Colon (tissue), 2 donors: ENCODE measurements around the gene ABCB10.
"Not testable (repeated sequence)": the region's sequence is repeated elsewhere in the genome, so short reads cannot be mapped to it uniquely, and the experiment has no call there.

Source experiments
- FAIRE-seq: peaks from 2 replicates; lab custom pipeline; 2012; peaks lifted over from hg19 to GRCh38; lab: Jason Lieb, UNC
- donor health status: control.
- donor health status: control.

Gene ABCB10

GRCh38 chr1:229572286-229572685 is 13.8 kb upstream of the ABCB10 start:
- FAIRE-seq = peak; percentile 5

DNA sequence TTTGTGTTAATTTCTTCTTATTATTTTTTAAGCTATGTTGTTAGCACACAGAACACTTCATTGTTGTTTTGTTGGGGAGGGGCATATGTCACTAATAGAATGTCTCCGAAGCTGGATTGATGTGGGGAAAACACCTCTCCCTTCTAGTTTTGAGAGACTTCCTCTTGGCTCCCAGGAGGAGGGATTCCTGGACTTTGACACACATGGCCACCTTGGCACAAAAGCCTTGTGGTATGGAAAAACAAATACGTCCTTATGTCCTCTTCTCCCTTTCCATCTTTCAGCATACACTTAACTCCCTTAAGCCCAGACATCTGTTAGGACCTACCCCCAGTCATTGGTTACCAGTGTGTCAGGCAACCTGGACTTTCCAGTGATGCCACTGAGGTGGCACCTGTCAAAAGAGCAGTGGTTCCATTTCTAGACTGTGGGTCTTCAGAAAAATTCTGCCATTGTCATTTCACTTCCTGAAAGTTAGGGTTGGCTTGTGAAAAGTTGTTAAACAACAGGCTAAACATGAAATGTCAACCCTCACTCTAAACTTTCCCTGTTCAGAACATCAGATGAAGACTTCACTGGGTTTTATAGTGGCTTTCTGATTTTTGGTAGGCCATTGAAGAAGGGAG is 12.5 kb upstream of the ABCB10 start:
- no peak for FAIRE-seq

- no peak for FAIRE-seq
These were observed 11.8 kb upstream of the ABCB10 start for GRCh38 chr1:229570305-229570704.

- no peak for FAIRE-seq
These were observed 8.8 kb upstream of the ABCB10 start for GRCh38 chr1:229567109-229567868.

DNA sequence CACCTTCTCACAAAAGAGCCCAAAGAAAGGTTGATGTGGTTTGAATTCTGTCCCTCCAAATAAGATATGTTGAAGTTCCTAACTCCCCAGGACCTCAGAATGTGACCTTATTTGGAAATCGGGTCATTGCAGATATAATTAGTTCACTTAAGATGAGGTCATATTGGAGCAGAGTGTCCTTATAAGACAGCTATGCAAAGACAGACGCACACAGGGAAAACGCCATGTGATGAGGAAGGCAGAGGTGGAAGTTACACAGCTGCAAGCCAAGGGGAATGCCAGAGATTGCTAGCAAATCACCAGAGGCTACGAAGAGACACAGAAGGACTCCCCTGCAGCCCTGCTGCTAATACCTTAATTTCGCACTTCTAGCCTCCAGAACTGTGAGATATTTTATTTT is 5.2 kb upstream of the ABCB10 start:
- no peak for FAIRE-seq

DNA sequence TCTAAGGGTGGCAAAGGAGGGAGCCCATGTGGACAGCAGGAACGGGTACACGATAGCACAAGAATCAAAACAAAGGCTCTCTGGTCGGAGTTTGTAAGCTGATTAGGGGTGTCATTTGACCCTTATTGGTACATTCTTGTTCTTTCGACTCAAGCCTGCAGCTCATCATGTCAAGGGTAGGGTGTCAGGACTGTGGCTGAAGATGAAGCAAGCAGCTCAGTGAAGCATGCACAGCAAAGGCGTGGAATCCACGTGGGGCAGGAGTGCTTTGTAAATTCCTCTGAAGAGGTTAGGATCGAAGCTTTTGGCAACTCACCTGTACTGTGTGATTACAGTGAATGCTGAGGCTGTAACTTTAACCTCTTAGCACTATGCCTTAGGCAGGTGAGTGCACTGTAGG is 4.7 kb upstream of the ABCB10 start:
- FAIRE-seq = no peak

DNA sequence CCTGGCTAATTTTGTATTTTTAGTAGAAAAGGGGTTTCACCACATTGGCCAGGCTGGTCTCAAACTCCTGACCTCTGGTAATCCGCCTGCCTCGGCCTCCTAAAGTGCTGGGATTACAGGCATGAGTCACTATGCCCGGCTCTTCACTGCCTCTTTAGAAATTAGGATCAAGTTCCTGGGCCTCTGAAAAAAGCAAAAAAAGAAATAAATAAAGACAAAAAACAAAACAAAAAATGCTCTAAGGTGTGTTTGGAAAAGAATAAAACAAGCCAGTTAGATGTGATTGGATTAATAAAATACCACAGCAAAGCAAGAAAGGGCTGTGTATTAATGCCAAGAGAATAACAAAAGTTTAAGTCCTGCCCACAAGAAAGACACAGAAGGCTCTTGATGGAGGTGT is 4.2 kb upstream of the ABCB10 start:
- FAIRE-seq = no peak

GRCh38 chr1:229561141-229561540 is 2.6 kb upstream of the ABCB10 start:
- no peak for FAIRE-seq

DNA sequence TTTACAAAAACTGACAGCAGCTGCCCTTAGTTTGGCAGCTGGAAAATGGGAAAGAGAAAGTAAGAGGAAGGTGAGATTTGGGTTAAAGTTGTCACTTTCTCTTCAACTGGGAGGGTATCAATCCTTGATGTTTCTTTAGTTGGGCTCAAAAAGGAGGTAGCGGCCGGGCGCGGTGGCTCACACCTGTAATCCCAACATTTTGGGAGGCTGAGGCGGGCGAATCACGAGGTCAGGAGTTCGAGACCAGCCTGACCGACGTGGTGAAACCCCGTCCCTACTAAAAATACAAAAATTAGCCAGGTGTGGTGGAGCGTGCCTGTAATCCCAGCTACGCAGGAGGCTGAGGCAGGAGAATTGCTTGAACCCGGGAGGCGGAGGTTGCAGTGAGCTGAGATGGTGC is 1.6 kb upstream of the ABCB10 start:
- FAIRE-seq = not testable (repeated sequence)

GRCh38 chr1:229559336-229559801 is 862 bp upstream of the ABCB10 start:
- FAIRE-seq = not testable (repeated sequence)

DNA sequence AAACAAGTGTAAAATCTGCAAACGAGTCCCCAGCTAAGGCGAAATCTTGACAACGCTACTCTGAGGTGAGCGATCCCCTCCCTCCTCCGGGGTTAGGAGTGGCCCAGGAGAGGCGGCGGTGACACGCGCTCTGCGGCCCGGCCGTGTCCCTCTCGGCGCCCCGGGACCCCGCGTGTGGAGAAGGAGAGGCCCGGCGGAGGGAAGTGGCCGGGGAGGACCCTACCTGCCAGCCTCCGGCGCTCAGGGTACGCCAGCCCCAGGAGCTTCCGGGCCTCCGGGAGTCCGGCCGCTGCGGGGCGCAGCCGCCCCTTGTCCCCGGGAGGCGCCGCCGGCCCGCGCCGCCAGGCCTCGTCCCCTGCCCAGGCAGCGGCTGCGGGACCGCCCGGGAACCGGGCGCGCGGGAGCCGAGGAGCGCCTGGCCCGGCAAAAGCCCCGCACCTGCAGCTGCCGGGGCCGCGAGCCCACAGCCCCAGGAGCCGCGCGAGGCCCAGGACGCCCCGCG is 543 bp downstream of the ABCB10 start:
- FAIRE-seq = no peak

DNA sequence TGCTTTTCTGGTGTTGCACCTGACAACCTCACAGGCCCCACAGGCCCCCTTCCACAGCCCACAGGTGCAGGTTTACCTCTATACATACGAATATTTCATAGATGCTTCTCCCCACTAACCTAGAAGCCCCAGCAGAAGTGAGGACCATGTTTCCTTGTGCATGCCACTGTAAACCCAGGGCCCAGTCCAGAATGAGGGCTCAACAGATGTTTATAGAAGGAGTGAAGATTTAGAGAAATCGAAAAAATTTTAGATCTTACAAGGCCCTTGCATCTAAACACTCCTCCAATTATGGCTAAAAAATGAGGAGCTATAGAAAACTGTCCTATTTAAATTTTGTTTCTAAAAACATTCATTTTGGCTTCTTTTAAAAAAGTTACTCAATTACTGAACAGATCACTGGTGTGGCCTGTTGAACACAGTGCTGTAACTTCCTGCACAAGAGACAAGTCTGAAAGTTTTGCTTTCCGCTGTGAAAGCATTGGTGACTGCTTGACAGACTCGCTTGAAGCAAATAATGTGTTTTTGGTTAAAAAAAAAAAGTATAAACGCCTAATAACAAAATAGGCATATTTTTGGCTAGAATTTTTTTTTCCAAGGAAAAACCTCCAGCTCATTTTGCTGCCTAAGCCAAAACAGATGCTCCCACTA is 1.2 kb downstream of the ABCB10 start:
- FAIRE-seq = no peak

GRCh38 chr1:229554886-229555621 is 3.5 kb downstream of the ABCB10 start:
- no peak for FAIRE-seq

DNA sequence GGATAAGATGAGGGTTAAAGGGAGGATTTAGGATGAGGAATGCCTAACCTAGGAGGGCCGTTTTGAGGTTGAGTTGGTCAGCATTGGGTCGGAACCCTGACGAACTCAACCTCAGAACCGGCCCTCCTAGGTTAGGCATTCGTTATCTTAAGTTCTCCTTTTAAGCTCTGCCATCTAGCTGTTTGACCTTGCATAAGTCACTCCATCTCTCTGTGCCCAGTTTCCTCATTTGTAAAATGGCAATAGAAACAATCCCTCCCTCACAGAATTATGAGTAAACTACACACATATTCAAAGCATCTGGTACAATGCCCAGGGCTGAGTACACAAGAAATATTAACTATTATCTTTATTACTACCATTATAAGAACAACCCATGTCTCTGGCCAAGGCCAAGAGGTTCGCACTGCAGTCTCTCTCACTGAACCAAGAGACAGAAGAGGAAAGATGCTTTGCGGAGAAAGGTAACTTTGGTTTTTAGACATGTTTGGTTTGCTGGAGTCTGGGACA is 4.8 kb downstream of the ABCB10 start:
- no peak for FAIRE-seq

DNA sequence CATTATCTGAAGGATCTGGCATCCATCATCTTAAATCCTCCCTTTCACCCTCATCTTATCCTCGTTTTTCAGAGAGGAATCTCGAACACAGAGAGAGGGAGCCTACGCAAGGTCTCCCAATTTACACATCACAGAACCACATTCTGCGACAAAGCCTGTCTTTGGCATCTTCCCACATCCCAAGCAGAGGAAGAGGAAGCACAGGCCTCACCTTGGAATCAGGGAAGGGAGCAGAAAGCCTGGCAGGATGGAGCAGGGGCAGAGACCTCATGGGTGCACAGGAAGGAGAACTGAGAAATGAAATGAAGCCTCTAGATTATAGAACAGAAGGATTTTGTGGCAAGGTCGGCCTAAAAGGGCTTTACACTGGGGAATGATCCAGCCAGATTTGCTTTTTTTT is 5.8 kb downstream of the ABCB10 start:
- FAIRE-seq = no peak

DNA sequence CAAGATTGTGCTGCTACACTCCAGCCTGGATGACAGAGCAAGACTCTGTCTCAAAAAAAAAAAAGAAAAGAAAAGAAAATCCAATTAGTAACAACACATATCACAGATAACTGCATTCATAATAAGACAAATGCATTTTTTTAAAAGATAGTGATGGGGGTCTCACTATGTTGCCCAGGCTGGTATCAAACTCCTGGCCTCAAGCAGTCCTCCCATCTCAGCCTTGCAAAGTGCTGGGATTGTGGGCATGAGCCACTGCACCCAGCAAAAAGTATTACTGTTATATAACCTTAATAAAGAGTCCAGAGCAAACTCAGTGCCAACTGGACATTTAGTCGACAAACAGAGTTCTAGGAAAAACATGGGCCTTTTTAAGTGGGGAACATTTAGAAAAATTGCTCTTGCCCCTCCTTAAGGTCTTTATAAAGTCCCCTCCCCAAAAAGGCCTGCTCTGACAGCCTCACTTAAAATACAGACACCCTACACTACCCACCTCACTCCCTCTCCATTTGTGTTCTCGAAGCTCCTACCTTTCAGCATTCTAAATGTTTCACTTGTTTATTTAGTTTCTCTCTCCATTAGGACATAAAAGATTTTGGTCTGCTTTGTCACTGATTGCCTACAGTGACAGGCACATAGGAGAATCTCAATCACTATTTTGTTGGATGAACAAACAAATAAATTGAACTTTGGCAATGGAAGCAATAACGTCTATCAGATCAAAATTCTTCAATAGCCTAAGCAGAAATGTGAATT is 7.5 kb downstream of the ABCB10 start:
- no peak for FAIRE-seq

GRCh38 chr1:229547542-229547941 is 11.0 kb downstream of the ABCB10 start:
- no peak for FAIRE-seq

GRCh38 chr1:229544587-229544986 is 13.9 kb downstream of the ABCB10 start:
- FAIRE-seq = no peak

DNA sequence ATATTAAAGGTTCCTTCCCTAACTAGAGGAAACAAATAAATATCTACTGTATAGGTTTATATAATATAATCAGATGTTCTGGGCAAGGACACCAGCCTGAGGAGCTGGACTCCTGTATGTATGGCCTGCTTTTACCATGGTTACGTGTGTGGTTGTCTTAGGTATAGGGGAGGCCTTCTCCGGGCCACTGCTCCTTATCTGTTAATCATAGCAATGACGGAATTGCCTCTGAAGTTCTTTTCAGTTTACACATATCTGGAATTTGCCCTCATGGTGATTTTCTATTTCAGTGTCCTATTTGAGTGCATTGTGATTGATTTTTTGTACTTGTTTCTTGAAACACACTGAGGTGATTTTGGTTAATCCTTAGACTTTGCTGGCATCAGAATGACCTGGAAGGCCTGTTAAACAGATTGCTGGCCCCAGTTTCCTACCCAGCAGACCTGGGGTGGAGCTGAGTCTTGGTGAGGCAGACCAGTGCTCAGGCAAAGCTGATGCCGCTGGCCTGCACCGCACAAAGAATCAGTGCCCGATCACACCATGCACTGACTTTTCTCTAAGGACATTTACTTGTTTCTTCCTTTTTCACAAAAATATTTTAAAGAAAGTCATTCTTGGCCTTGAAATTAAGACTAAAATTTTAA is 18.5 kb downstream of the ABCB10 start:
- no peak for FAIRE-seq

- FAIRE-seq = no peak
These were observed 19.6 kb downstream of the ABCB10 start for GRCh38 chr1:229538945-229539344.

- no peak for FAIRE-seq
These were observed 20.6 kb downstream of the ABCB10 start for GRCh38 chr1:229537894-229538293.
